ENCODE results near the gene NCOA3. TPM values are rescaled to one million over a fixed set of nuclear protein-coding genes. Genes with fewer than 3 reads are reported as not detected.

Gene NCOA3
- polyA plus RNA-seq, 1 of the 3 experiments (the other 2 are of a cell fraction) = 5.8 TPM

DNA sequence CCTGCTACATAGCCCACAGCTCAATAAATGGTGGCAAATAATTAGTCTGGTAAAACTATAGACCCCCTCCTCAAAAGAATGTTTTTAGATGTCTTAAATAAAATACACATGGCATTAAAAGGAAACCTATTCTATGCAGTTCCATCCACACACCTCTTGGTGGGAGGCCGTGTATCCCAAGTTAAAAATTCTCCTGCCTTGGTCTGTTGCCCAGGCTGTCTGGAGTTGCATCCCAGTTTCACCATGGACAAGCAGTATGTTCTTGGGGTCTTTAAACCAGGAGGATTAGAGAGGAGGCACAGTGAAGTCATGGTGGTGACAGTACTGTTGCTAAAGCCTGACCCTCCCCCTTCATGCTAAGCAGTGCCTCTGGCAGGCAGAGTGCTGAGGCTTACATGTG is 188.0 kb downstream of the NCOA3 start:
- H3K79me2 ChIP-seq (ENCODE audit: insufficient read depth) = no peaks in the 10 kb centered on the region
- H3K27me3 ChIP-seq (ENCODE audit: insufficient read depth) = no peaks in the 10 kb centered on the region
- H3K4me3 ChIP-seq (ENCODE audit: low read depth in 2 of 2, low read length in 1 of 2) = no peak overlapping the region; a peak in 1 of 4 replicates
- DNase-seq = no peak
- no peak overlapping the region for H3K9ac ChIP-seq
- no peak overlapping the region for H3K4me2 ChIP-seq
- ChIA-PET POLR2A (no interaction called here), CTCF (interaction anchor here (1.0 to 2.6 kb wide), 2 partner anchors 12 to 94 kb away, joined by 3 to 9 read pairs; no protein-coding TSS in a partner anchor)
- H3K36me3 ChIP-seq (replicated peaks in 1 of 2; ENCODE audit: control insufficient read depth in 1 of 2, insufficient read depth in 2 of 2, low read length in 1 of 2) = peaks cover 0 to 3% of the 10 kb centered on the region in 2 experiments
- TF ChIP-seq EP300 (IDR thresholded peaks at IDR 0.05; ENCODE audit: borderline replicate concordance in 1 of 2, low read depth in 1 of 2, low read length in 1 of 2) = no peak
- H3K4me1 ChIP-seq (ENCODE audit: control insufficient read depth in 1 of 2, insufficient read depth in 2 of 2, low read depth in 1 of 2, low read length in 1 of 2) = no peaks in the 10 kb centered on the region
- WGBS (ENCODE audit: low lambda C conversion rate) = 62% methylated on average over 1 of the region's 1 CpG
- no peaks in the 10 kb centered on the region for H3K9me2 ChIP-seq
- no peak overlapping the region for H3K27ac ChIP-seq (ENCODE audit: low read depth in 2 of 2, low read length in 1 of 2)
- H3F3A ChIP-seq (replicated peaks; ENCODE audit: insufficient read depth) = no peaks in the 10 kb centered on the region
- no peak overlapping the region for H2AFZ ChIP-seq (ENCODE audit: low read depth)
- H4K20me1 ChIP-seq (ENCODE audit: insufficient read depth) = no peaks in the 10 kb centered on the region
- peaks cover 3% of the 10 kb centered on the region; the same call in 1 of the 2 replicates for H3K9me3 ChIP-seq

DNA sequence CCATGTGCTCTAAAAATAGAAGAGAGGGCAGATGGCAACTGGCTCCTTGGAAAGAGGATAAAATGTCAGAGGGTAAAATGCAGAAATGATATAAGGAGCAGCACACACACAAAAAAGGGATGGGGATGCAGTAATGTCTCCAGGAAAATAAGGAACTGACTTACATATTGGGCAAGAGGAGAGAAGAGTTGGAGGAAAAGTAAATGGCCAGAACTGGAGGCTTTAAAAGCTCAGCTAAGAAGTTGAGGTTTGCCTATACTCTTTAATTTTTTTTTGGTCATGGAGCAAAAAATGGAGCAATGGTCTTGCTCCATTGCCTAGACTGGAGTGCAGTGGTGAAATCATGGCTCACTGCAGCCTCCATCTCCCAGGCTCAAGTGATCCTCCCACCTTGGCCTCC is 189.9 kb downstream of the NCOA3 start:
- peaks cover 3% of the 10 kb centered on the region; the same call in 1 of the 2 replicates for H3K9me3 ChIP-seq
- H3K79me2 ChIP-seq (ENCODE audit: insufficient read depth) = no peaks in the 10 kb centered on the region
- no peaks in the 10 kb centered on the region for H3K27me3 ChIP-seq (ENCODE audit: insufficient read depth)
- no peak overlapping the region for H2AFZ ChIP-seq (ENCODE audit: low read depth)
- H3K4me1 ChIP-seq (ENCODE audit: control insufficient read depth in 1 of 2, insufficient read depth in 2 of 2, low read depth in 1 of 2, low read length in 1 of 2) = peaks cover 0 to 3% of the 10 kb centered on the region in 2 experiments; a peak in 2 of 4 replicates
- no peak overlapping the region for H3K9ac ChIP-seq
- DNase-seq = no peak
- no peaks in the 10 kb centered on the region for H4K20me1 ChIP-seq (ENCODE audit: insufficient read depth)
- H3K9me2 ChIP-seq = no peaks in the 10 kb centered on the region
- ChIA-PET CTCF (interaction anchor here (0.9 to 1.6 kb wide), 6 partner anchors 9 to 929 kb away, joined by 3 to 12 read pairs (median 4); no protein-coding TSS in a partner anchor), POLR2A (no interaction called here)
- no peak overlapping the region for H3K4me2 ChIP-seq
- no peak overlapping the region for H3K4me3 ChIP-seq (ENCODE audit: low read depth in 2 of 2, low read length in 1 of 2)
- peaks cover 0 to 3% of the 10 kb centered on the region in 2 experiments for H3K36me3 ChIP-seq (replicated peaks in 1 of 2; ENCODE audit: control insufficient read depth in 1 of 2, insufficient read depth in 2 of 2, low read length in 1 of 2)
- H3F3A ChIP-seq (replicated peaks; ENCODE audit: insufficient read depth) = no peaks in the 10 kb centered on the region
- H3K27ac ChIP-seq (ENCODE audit: low read depth in 2 of 2, low read length in 1 of 2) = no peak overlapping the region
- no peak for TF ChIP-seq MXI1 (IDR thresholded peaks at IDR 0.05; ENCODE audit: low read depth, low read length)
- TF ChIP-seq SMC3 (IDR thresholded peaks at IDR 0.05; ENCODE audit: low read depth, low read length) = no peak
- no peak for TF ChIP-seq CHD2 (IDR thresholded peaks at IDR 0.05; ENCODE audit: low read length, partially characterized antibody)
- TF ChIP-seq EP300 (IDR thresholded peaks at IDR 0.05; ENCODE audit: borderline replicate concordance in 1 of 2, low read depth in 1 of 2, low read length in 1 of 2) = no peak
- TF ChIP-seq SIN3A (IDR thresholded peaks at IDR 0.05; ENCODE audit: borderline replicate concordance, low read depth, low read length) = no peak
- no peak for TF ChIP-seq FOSL2 (IDR thresholded peaks at IDR 0.05; ENCODE audit: borderline replicate concordance, low read depth)
- TF ChIP-seq IRF3 (IDR thresholded peaks at IDR 0.05; ENCODE audit: low read depth, low read length) = no peak
- no peak for TF ChIP-seq MAX (IDR thresholded peaks at IDR 0.05; ENCODE audit: low read depth)
- TF ChIP-seq ZBTB33 (IDR thresholded peaks at IDR 0.05; ENCODE audit: borderline replicate concordance, low read depth) = no peak
- no peak for TF ChIP-seq POLR2AphosphoS5 (IDR thresholded peaks at IDR 0.05; ENCODE audit: low read depth, low read length)
- TF ChIP-seq CTCF (IDR thresholded peaks at IDR 0.05) = no peak
- TF ChIP-seq REST (IDR thresholded peaks at IDR 0.05; ENCODE audit: low read depth, low read length) = no peak
- TF ChIP-seq GATA2 (CRISPR knock-in tag; IDR thresholded peaks at IDR 0.05) = no peak
- no peak for TF ChIP-seq FOXM1 (IDR thresholded peaks at IDR 0.05; ENCODE audit: low read depth)
- TF ChIP-seq TAF1 (IDR thresholded peaks at IDR 0.05; ENCODE audit: borderline replicate concordance, low read depth, low read length) = no peak
- TF ChIP-seq MEF2A (IDR thresholded peaks at IDR 0.05; ENCODE audit: borderline replicate concordance, low read depth) = no peak

Data from SK-N-SH (cell line).